Heart right ventricle (tissue), 16 donors: ENCODE data around the gene WWOX. TPM values are rescaled to one million over a fixed set of nuclear protein-coding genes. Genes with fewer than 3 reads are reported as not detected.

Source experiments
- ATAC-seq, 8 donors: fragments of 200-7000 bp; cut with Tn5 transposase; one replicate each; pipeline ENCODE4 v1.9.1; 2020; ENCODE audit warnings: mild to moderate bottlenecking in 8 of 8, moderate library complexity in 8 of 8, moderate number of reproducible peaks in 1 of 8
- DNase-seq, 2 donors: peaks; one replicate each; pipeline ENCODE4 v3.0.0-alpha.2; 2020
- H3K27ac ChIP-seq, 10 donors: fragments of 200-600 bp; sonication (generic) in 2 of 10; one replicate each; pipeline versions ENCODE4 v1.5.0 to v1.8.0; 2020 to 2022; ENCODE audit warnings: mild to moderate bottlenecking in 3 of 10
- H3K27me3 ChIP-seq, 7 donors: fragments of 200-600 bp; one replicate each; pipeline ENCODE4 v1.8.0; 2021 to 2022; ENCODE audit warnings: mild to moderate bottlenecking in 2 of 7
- H3K36me3 ChIP-seq, 9 donors: fragments of 200-600 bp; sonication (generic) in 1 of 9; one replicate each; pipeline versions ENCODE4 v1.5.0 to v1.8.0; 2020 to 2022; ENCODE audit warnings: mild to moderate bottlenecking in 2 of 9
- H3K4me1 ChIP-seq, 9 donors: fragments of 200-600 bp; sonication (generic) in 1 of 9; one replicate each; pipeline versions ENCODE4 v1.5.0 to v1.8.0; 2020 to 2022; ENCODE audit warnings: mild to moderate bottlenecking in 4 of 9
- H3K4me3 ChIP-seq, 10 donors: fragments of 200-600 bp; sonication (generic) in 2 of 10; one replicate each; pipeline versions ENCODE4 v1.5.0 to v1.8.0; 2020 to 2022; ENCODE audit warnings: mild to moderate bottlenecking in 7 of 10, moderate library complexity in 2 of 10
- H3K9me3 ChIP-seq, 11 donors: fragments of 200-600 bp in 10 of 11; sonication (generic) in 2 of 11; one replicate each; pipeline versions ENCODE4 v1.5.0 to v1.8.0; 2013 to 2022; ENCODE audit warnings: mild to moderate bottlenecking in 2 of 11, control low read depth in 1 of 11, moderate library complexity in 1 of 11
- WGBS, 2 donors: extraction: QIAGEN DNeasy Blood & Tissue Kit; methylation state at CpG; one replicate each; pipeline ENCODE4 v1.1.7; 2013; ENCODE audit warnings: inconsistent platforms in 1 of 2; 5-methylcytosine and 5-hydroxymethylcytosine counted together
- intact Hi-C, 10 donors: fragments of 100-400 bp; cut with DNase I; formaldehyde crosslinking; loops; one replicate each; pipeline versions ENCODE4 v1.11.1 to v1.14.2; 2022
- polyA plus RNA-seq, 2 donors: library from polyadenylated mRNA; stranded (reverse); fragments of 200-250 nt; gene quantifications; one replicate each; pipeline ENCODE4 v1.2.3, GENCODE V29; 2013
- total RNA-seq, 10 donors: library from RNA; stranded (reverse); fragmentation: NEBNext Ultra II Directional in 3 of 10; extraction: Animal tissue kit (Norgen Biotek cat#: 25700) in 3 of 10; gene quantifications; one replicate each; pipeline versions ENCODE4 v1.2.1 to v1.2.4, GENCODE V29; 2021 to 2023
- TF ChIP-seq, protein P1 (sequence below), 9 donors: fragments of 200-600 bp; sonication (generic) in 2 of 9; IDR thresholded peaks; one replicate each; pipeline versions ENCODE4 v1.5.0 to v1.8.0; 2021 to 2022; ENCODE audit warnings: antibody characterized with exemption in 9 of 9, mild to moderate bottlenecking in 5 of 9, moderate library complexity in 1 of 9
- donor health status: Arrhythmogenic right ventricular cardiomyopathy.
- donor health status: ischemic (EF 13 %, LVEDD 7.1; RV severe dilation, severe dysfunction).
- donor health status: healthy with polysubstance abuse.
- donor health status: DM: no; HTN: yes; CAD: no.
- donor health status: DM: no; HTN: no; CAD: no.
- donor health status: ischemic (EF 25% LVEDD 6.9; RV normal size, moderate dysfunction).
- donor health status: ischemic (EF 25% LVEDD 5.7; RV mildly dilated, moderate dysfunction).
- donor health status: healthy.
- donor health status: DM: yes; HTN: yes; CAD: no.
- donor health status: Ischemic cardiomyopathy.
- donor health status: ischemic (EF 35%, LVEDD 5.7; RV mildly dilated, moderate dysfunction).
- donor health status: nonischemic (EF 11% LVEDD 7.7; RV severe dilation, severe dysfunction).
- donor health status: DM: yes; HTN: yes; CAD: no.
- donor health status: PGD.
- donor health status: ischemic (EF 29% LVEDD 5.4; RV normal size, mild dysfunction).
- donor health status: nonischemic (EF 23%, LVEDD 6.1; RV moderate dilation, normal function).

WWOX gene
- total and polyA plus RNA-seq, 12 donors, result 4.9 to 15.0 (median 9.9) TPM

DNA sequence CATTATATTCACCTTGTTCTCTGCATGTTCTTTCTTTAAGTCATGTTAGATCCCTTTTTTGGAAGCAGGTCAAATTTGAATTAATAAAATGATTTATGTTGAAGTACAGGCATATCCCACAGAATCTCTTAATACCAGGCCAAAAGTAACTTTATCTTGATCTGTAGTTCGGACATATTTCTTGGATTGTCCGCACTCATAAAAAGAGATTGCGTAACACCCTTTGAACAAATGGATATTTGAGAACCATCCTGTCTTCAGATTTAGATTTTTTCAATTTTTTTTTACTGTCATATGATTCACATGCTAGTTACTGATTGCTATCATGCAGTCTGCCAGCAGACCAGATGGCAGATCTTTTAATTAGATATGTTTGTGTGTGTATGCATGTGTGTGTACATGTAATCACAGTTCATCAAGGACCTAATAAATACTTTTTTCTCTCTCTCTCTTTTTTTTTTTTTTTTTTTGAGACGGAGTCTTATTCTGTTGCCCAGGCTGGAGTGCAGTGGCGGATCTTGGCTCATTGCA lies 352.6 kb downstream of the WWOX start:
- H3K27ac ChIP-seq, result no peak overlapping the region
- H3K9me3 ChIP-seq, result no peaks in the 10 kb centered on the region
- no peak overlapping the region for H3K4me3 ChIP-seq
- no peak for DNase-seq
- TF ChIP-seq, protein P1, sequence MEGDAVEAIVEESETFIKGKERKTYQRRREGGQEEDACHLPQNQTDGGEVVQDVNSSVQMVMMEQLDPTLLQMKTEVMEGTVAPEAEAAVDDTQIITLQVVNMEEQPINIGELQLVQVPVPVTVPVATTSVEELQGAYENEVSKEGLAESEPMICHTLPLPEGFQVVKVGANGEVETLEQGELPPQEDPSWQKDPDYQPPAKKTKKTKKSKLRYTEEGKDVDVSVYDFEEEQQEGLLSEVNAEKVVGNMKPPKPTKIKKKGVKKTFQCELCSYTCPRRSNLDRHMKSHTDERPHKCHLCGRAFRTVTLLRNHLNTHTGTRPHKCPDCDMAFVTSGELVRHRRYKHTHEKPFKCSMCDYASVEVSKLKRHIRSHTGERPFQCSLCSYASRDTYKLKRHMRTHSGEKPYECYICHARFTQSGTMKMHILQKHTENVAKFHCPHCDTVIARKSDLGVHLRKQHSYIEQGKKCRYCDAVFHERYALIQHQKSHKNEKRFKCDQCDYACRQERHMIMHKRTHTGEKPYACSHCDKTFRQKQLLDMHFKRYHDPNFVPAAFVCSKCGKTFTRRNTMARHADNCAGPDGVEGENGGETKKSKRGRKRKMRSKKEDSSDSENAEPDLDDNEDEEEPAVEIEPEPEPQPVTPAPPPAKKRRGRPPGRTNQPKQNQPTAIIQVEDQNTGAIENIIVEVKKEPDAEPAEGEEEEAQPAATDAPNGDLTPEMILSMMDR (IDR thresholded peaks at IDR 0.05), result no peak
- H3K27me3 ChIP-seq, result no peaks in the 10 kb centered on the region
- no peaks in the 10 kb centered on the region for H3K4me1 ChIP-seq
- no peak for ATAC-seq
- intact Hi-C loops, result loop anchor here in 1 of 10 donors (10.0 kb wide), 1 partner anchor 207 kb away; no protein-coding TSS in a partner anchor
- 96 to 98% methylated on average over 5 of the region's 5 CpGs for WGBS, 2 donors
- H3K36me3 ChIP-seq, result no peaks in the 10 kb centered on the region

DNA sequence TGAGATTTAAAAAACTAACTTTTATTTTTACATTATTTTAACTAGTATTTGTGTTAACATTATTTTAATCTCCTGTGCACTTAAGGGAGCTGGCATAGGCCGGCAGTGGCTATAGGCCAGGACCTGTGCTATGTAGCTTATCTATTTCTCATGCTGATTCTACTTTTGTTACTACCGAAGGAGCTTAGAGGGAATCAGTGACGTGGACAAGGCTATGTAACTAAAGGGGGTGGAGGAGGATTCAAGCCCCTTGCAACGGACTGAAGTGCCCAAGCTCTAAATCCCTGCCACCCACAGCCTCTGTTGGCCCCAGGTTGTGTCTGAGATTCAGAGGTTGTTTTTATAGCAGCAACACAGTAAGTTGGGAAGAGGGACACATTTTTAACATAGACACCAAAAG lies 356.4 kb downstream of the WWOX start:
- no peaks in the 10 kb centered on the region for H3K27me3 ChIP-seq
- H3K36me3 ChIP-seq, result no peaks in the 10 kb centered on the region
- no peaks in the 10 kb centered on the region for H3K4me1 ChIP-seq
- TF ChIP-seq, protein P1 (IDR thresholded peaks at IDR 0.05), result no peak
- no peak overlapping the region for H3K4me3 ChIP-seq
- H3K9me3 ChIP-seq, result no peaks in the 10 kb centered on the region
- H3K27ac ChIP-seq, result no peak overlapping the region
- 31 to 40% methylated on average over 4 of the region's 4 CpGs for WGBS, 2 donors
- intact Hi-C loops, result loop anchor here in 1 of 10 donors (10.0 kb wide), 1 partner anchor 211 kb away; no protein-coding TSS in a partner anchor
- DNase-seq (no peak), ATAC-seq (no peak)

DNA sequence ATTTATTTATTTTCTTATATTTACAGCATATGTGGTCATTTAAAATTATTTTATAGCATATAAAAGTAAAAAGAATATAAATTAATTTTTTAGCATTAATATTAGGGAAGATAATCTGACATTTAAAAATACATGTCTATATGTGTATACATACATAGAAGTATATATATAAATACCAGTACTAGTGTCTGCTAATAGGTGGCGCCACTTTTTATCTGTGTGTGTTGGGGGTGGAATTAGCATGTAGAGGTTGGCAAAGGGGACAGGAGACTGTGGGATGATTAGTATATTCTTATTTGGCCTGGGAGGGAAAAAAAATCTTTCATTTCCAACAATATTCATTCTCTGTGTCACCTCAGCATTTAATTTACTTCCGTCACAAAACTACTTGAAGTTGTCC lies 359.1 kb downstream of the WWOX start:
- H3K36me3 ChIP-seq, result no peaks in the 10 kb centered on the region
- intact Hi-C loops, result loop anchor here in 1 of 10 donors (10.0 kb wide), 1 partner anchor 214 kb away; no protein-coding TSS in a partner anchor
- H3K27ac ChIP-seq, result no peak overlapping the region
- DNase-seq (no peak), ATAC-seq (no peak)
- H3K4me3 ChIP-seq, result no peak overlapping the region
- H3K4me1 ChIP-seq, result no peaks in the 10 kb centered on the region
- H3K27me3 ChIP-seq, result peaks cover 0 to 3% (median 0%) of the 10 kb centered on the region in 7 donors
- WGBS, 2 donors, result 96 to 97% methylated on average over 2 of the region's 2 CpGs
- H3K9me3 ChIP-seq, result no peaks in the 10 kb centered on the region
- TF ChIP-seq, protein P1 (IDR thresholded peaks at IDR 0.05), result no peak

DNA sequence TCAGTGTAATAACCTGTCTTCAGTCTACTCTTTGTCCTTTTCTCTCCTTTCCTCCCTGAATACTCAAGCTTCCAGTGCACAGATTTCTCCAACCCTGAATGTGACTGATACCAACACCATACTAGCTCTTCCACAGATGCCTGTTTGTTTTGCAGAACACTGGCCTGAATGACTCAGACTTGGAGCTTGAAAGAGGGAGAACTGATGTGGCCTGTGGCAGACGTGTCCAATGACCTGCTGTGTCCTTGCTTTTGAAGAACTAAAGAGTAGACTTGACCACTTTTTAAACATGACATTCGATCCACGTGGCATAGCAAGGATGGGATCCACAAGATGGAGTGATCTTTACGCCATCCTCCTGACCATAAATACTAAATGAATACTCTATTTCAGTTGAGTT lies 361.0 kb downstream of the WWOX start:
- intact Hi-C loops, result no loop called here
- no peaks in the 10 kb centered on the region for H3K36me3 ChIP-seq
- H3K4me3 ChIP-seq, result no peak overlapping the region
- H3K27me3 ChIP-seq, result peaks cover 0 to 3% (median 0%) of the 10 kb centered on the region in 7 donors
- peaks cover 0 to 4% (median 0%) of the 10 kb centered on the region in 11 donors for H3K9me3 ChIP-seq
- DNase-seq (no peak), ATAC-seq (no peak)
- H3K27ac ChIP-seq, result no peak overlapping the region
- 91 to 94% methylated on average over 4 of the region's 4 CpGs for WGBS, 2 donors
- H3K4me1 ChIP-seq, result no peaks in the 10 kb centered on the region
- TF ChIP-seq, protein P1 (IDR thresholded peaks at IDR 0.05), result no peak
